Measurements from ENCODE around the gene C10orf88. TPM values are rescaled to one million over a fixed set of nuclear protein-coding genes. Genes with fewer than 3 reads are reported as not detected.

The C10orf88 gene
- total RNA-seq, 2 experiments from 2014 or later, result 9.5 to 11.8 TPM

Other genes with a start within 250 kb of the C10orf88 start
- 1 to 10 TPM; 2.8 to 3.6 TPM for gene CUZD1, start 108.4 kb downstream of the C10orf88 start, total RNA-seq
- 10 to 100 TPM; 15.3 to 17.7 TPM for gene FAM24B, start 74.6 kb downstream of the C10orf88 start, total RNA-seq
- not detected for gene FAM24A, start 43.6 kb downstream of the C10orf88 start, total RNA-seq
- gene PSTK, start 26.2 kb upstream of the C10orf88 start, total RNA-seq, result 1 to 10 TPM; 2.8 to 4.5 TPM
- 10 to 100 TPM; 12.0 to 18.0 TPM for gene IKZF5, start 54.6 kb upstream of the C10orf88 start, total RNA-seq
- gene ACADSB, start 54.8 kb upstream of the C10orf88 start, total RNA-seq, result 10 to 100 TPM; 17.4 to 20.6 TPM
- not detected for gene HMX3, start 181.7 kb upstream of the C10orf88 start, total RNA-seq
- not detected for gene HMX2, start 193.9 kb upstream of the C10orf88 start, total RNA-seq
- gene BUB3, start 200.2 kb upstream of the C10orf88 start, total RNA-seq, result 100 to 1,000 TPM; 282 to 319 TPM

Measured in activated CD8-positive, alpha-beta memory T cell treated with anti-CD3 and anti-CD28 coated beads, Interleukin-2, amount 10 ng/mL, durations not matched to agents 7 days and 5 days (primary cell).